ENCODE measurements around the gene IKZF1.

Gene IKZF1

DNA sequence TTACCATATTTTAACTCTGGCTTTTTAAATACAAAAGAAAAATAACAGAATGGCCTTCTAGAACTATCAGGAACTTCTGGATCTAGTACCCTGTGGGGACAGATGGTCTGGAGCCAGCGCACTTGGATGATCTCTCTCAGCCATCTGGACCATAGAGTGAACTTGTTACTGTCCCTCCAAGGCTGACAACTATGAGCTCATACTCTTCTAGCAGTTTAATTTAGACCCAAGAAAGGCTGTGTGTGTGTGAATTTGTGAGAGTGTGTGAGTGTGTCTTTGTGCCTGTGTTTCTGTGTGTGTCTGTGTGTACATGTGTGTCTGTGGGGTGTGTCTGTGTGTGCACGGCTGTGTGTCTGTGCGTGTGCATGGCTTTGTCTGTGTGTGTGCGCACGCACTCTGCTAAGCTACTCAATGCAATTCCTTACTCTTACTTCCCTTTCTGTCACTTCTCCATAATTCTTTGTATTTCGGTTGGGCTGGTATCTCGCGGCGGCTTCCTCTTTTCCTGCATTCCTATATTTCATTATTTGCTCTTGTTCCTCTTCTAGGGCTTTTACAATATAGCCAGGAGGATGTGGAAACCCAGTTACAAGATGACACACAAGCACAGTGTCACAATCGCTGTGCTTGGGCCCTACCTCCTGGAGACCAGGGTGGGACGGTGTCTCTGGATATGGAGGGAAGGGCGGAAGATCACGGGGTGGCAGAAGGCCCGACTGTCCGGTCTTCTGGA, 51.9 kb downstream of the IKZF1 start:
- peak; percentile 99 for DNase-seq (ENCODE audit: low read depth)
- H3K4me3 ChIP-seq (ENCODE audit: low read depth, low read length) = peak overlapping the region; percentile 18
- TF ChIP-seq MAX (IDR thresholded peaks at IDR 0.05; ENCODE audit: low read depth, low read length) = peak; percentile 50; the same call in 1 of the 2 replicates
- no peak for TF ChIP-seq POLR2A (IDR thresholded peaks at IDR 0.05; ENCODE audit: extremely low read depth, insufficient read length)
- TF ChIP-seq, protein P1, sequence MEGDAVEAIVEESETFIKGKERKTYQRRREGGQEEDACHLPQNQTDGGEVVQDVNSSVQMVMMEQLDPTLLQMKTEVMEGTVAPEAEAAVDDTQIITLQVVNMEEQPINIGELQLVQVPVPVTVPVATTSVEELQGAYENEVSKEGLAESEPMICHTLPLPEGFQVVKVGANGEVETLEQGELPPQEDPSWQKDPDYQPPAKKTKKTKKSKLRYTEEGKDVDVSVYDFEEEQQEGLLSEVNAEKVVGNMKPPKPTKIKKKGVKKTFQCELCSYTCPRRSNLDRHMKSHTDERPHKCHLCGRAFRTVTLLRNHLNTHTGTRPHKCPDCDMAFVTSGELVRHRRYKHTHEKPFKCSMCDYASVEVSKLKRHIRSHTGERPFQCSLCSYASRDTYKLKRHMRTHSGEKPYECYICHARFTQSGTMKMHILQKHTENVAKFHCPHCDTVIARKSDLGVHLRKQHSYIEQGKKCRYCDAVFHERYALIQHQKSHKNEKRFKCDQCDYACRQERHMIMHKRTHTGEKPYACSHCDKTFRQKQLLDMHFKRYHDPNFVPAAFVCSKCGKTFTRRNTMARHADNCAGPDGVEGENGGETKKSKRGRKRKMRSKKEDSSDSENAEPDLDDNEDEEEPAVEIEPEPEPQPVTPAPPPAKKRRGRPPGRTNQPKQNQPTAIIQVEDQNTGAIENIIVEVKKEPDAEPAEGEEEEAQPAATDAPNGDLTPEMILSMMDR (IDR thresholded peaks at IDR 0.05; ENCODE audit: low read depth, low read length) = no peak
- peak; percentile 79 for TF ChIP-seq MYC (IDR thresholded peaks at IDR 0.05; ENCODE audit: low read depth, low read length)

DNA sequence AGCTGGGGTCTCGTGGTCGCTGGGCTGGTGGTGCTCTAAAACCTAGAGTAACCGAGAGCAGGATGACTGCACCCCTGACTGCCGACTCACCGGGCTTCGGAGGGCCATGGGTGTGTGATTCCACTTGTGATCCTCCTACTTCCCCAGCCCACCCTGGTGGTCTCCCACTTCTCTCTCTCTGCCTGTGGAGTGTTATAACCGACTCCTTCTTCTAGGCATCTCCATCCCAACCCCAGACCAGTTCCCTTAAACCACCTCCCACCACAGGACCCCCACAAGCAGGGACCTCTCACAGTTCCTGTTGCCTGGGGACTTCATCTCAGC, 52.4 kb downstream of the IKZF1 start:
- DNase-seq (ENCODE audit: low read depth) = no peak
- TF ChIP-seq MAX (IDR thresholded peaks at IDR 0.05; ENCODE audit: low read depth, low read length) (no peak), MYC (IDR thresholded peaks at IDR 0.05; ENCODE audit: low read depth, low read length) (no peak), POLR2A (IDR thresholded peaks at IDR 0.05; ENCODE audit: extremely low read depth, insufficient read length) (no peak)
- TF ChIP-seq, protein P1 (IDR thresholded peaks at IDR 0.05; ENCODE audit: low read depth, low read length) = no peak
- H3K4me3 ChIP-seq (ENCODE audit: low read depth, low read length) = no peak overlapping the region

DNA sequence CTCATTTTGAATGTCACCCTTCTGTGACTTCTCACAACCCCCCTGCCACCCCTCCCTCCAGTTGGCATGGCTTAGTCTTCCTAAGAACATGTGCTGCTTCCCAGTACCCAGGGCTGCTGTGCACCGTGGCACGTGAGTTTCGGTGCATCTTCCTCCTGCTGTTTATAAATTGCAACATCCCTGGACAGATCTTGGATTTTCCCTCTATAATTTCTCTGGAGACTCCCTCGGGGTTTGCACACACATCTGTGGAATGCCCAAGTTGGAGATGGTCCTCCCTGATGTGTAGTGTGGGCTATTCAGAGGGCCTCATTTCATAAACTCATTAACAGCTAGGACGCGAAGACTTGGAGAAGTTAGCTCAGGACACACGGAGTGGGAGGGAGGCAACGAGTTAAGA, 52.9 kb downstream of the IKZF1 start:
- TF ChIP-seq, protein P1 (IDR thresholded peaks at IDR 0.05; ENCODE audit: low read depth, low read length) = no peak
- no peak for TF ChIP-seq POLR2A (IDR thresholded peaks at IDR 0.05; ENCODE audit: extremely low read depth, insufficient read length)
- TF ChIP-seq MAX (IDR thresholded peaks at IDR 0.05; ENCODE audit: low read depth, low read length) = no peak
- no peak for TF ChIP-seq MYC (IDR thresholded peaks at IDR 0.05; ENCODE audit: low read depth, low read length)
- no peak overlapping the region for H3K4me3 ChIP-seq (ENCODE audit: low read depth, low read length)
- DNase-seq (ENCODE audit: low read depth) = no peak

- no peak for TF ChIP-seq MYC (IDR thresholded peaks at IDR 0.05; ENCODE audit: low read depth, low read length)
- TF ChIP-seq, protein P1 (IDR thresholded peaks at IDR 0.05; ENCODE audit: low read depth, low read length) = no peak
- no peak for TF ChIP-seq POLR2A (IDR thresholded peaks at IDR 0.05; ENCODE audit: extremely low read depth, insufficient read length)
- no peak for TF ChIP-seq MAX (IDR thresholded peaks at IDR 0.05; ENCODE audit: low read depth, low read length)
- H3K4me3 ChIP-seq (ENCODE audit: low read depth, low read length) = no peak overlapping the region
- DNase-seq (ENCODE audit: low read depth) = no peak
Observed at GRCh38 chr7:50358041-50358705, 53.7 kb downstream of the IKZF1 start.

GRCh38 chr7:50358779-50359178, 54.3 kb downstream of the IKZF1 start:
- DNase-seq (ENCODE audit: low read depth) = no peak

More at GRCh38 chr7:50358779-50359178, 54.3 kb downstream of the IKZF1 start:
- TF ChIP-seq, protein P1 (IDR thresholded peaks at IDR 0.05; ENCODE audit: low read depth, low read length) = no peak
- TF ChIP-seq MAX (IDR thresholded peaks at IDR 0.05; ENCODE audit: low read depth, low read length) (no peak), POLR2A (IDR thresholded peaks at IDR 0.05; ENCODE audit: extremely low read depth, insufficient read length) (no peak), MYC (IDR thresholded peaks at IDR 0.05; ENCODE audit: low read depth, low read length) (no peak)
- no peak overlapping the region for H3K4me3 ChIP-seq (ENCODE audit: low read depth, low read length)
